H1 (cell line): ENCODE results near the gene SLIT2.

Experiments used
- ATF3 ChIP-seq: IDR thresholded peaks from 2 replicates; pipeline ENCODE4 v1.6.1; 2011; ENCODE audit warnings: low read depth, mild to moderate bottlenecking, low read length; ENCODE audit not compliant: insufficient read depth
- CTCF ChIP-seq, 3 experiments: IDR thresholded peaks; 1 replicate in 2 of 3; 2 replicates in 1 of 3; pipeline versions ENCODE4 v1.5.1 to v1.6.1; 2011; ENCODE audit warnings: low read length in 3 of 3, mild to moderate bottlenecking in 3 of 3, inconsistent platforms in 2 of 3, low read depth in 1 of 3, moderate library complexity in 1 of 3; ENCODE audit not compliant: insufficient read depth in 1 of 3; ENCODE audit errors: control extremely low read depth in 1 of 3
- HDAC6 ChIP-seq: IDR thresholded peaks from one replicate; pipeline ENCODE4 v1.7.1; 2012; ENCODE audit warnings: low read depth, mild to moderate bottlenecking, inconsistent platforms, low read length, moderate library complexity
- TAF1 ChIP-seq: IDR thresholded peaks from 2 replicates; pipeline ENCODE4 v1.6.1; 2011; ENCODE audit warnings: mild to moderate bottlenecking, low read depth, low read length
- ZNF274 ChIP-seq: IDR thresholded peaks from 2 replicates; pipeline ENCODE4 v1.7.0; 2012; ENCODE audit warnings: low read length, borderline replicate concordance; ENCODE audit errors: extremely low read depth

GRCh38 chr4:20219521-20219920 is 32.2 kb upstream of the SLIT2 start:
- TF ChIP-seq TAF1 (no peak), CTCF (IDR thresholded peaks at IDR 0.05; ENCODE audit: control extremely low read depth in 1 of 3, insufficient read depth in 1 of 3, low read depth in 1 of 3, low read length in 3 of 3) (no peak), HDAC6 (no peak), ZNF274 (no peak), ATF3 (no peak)
